ENCODE measurements around the gene BEGAIN. TPM values are rescaled to one million over a fixed set of nuclear protein-coding genes. Genes with fewer than 3 reads are reported as not detected.

Gene BEGAIN
- total and polyA plus RNA-seq, 2 donors (not counting 3 experiments of a cell fraction or from before 2014, with no cell fraction given), result 0.49 TPM; not detected in 1

- Histone ChIP-seq H3K9ac (replicated peaks; ENCODE audit: extremely low read depth, insufficient read depth, low read length) (no peak overlapping the region), H3K9me1 (replicated peaks; ENCODE audit: control insufficient read depth, extremely low read depth, insufficient read depth, low read length) (no peaks in the 10 kb centered on the region), H3K9me3 (replicated peaks; ENCODE audit: control insufficient read depth, insufficient read depth, low read length) (no peaks in the 10 kb centered on the region), H3K4me1 (ENCODE audit: control insufficient read depth, extremely low read depth, insufficient read depth, low read length) (peaks cover 2% of the 10 kb centered on the region), H3K4me3 (replicated peaks in 1 of 3; ENCODE audit: insufficient read depth in 1 of 3, low read depth in 1 of 3, low read length in 3 of 3) (no peak overlapping the region), H3K79me2 (ENCODE audit: control insufficient read depth, insufficient read depth, low read length) (no peaks in the 10 kb centered on the region), H3K4me2 (ENCODE audit: insufficient read depth, low read length) (no peak overlapping the region), H4K20me1 (replicated peaks; ENCODE audit: control insufficient read depth, extremely low read depth, insufficient read depth, low read length) (no peaks in the 10 kb centered on the region), H3K27me3 (ENCODE audit: control insufficient read depth in 2 of 2, insufficient read depth in 2 of 2, low read length in 2 of 2) (peaks cover 24 to 30% of the 10 kb centered on the region in 2 experiments), H2AFZ (ENCODE audit: low read depth, low read length) (no peak overlapping the region), H3K36me3 (ENCODE audit: control insufficient read depth in 2 of 2, extremely low read depth in 1 of 2, insufficient read depth in 2 of 2, low read length in 2 of 2) (no peaks in the 10 kb centered on the region), H3K27ac (ENCODE audit: insufficient read depth, low read depth, low read length) (no peak overlapping the region)
- dilution Hi-C loops (cut with MboI; ENCODE audit: extremely low pct_ligation_motif_present, low sequenced_read_pairs) (no loop called here), intact Hi-C loops (cut with micrococcal nuclease) (no loop called here)
- POLR2A ChIA-PET, result no interaction called here
- DNase-seq (ENCODE audit: low read depth, low spot score) (no peak), FAIRE-seq (no peak)
- BruUV-seq (replicated peaks), result no TSS peak
- CTCF ChIA-PET, result interaction anchor here (1.0 kb wide), 1 partner anchor 74 kb away, joined by 3 read pairs; no protein-coding TSS in a partner anchor
- TF ChIP-seq JUN (IDR thresholded peaks at IDR 0.05; ENCODE audit: borderline replicate concordance, insufficient read depth, insufficient read length, low read depth) (no peak), GATA2 (IDR thresholded peaks at IDR 0.05; ENCODE audit: insufficient read depth, insufficient read length, low read depth, low read length) (no peak), FOS (IDR thresholded peaks at IDR 0.05; ENCODE audit: borderline replicate concordance, insufficient read depth, low read length) (no peak), MAX (IDR thresholded peaks at IDR 0.05; ENCODE audit: insufficient read depth, insufficient read length) (no peak), MYC (IDR thresholded peaks at IDR 0.05; ENCODE audit: low read depth, low read length) (no peak), EZH2 (IDR thresholded peaks at IDR 0.05; ENCODE audit: borderline replicate concordance, low read depth, low read length, severe bottlenecking) (no peak), POLR2A (IDR thresholded peaks at IDR 0.05; ENCODE audit: low read depth, low read length) (no peak), CTCF (IDR thresholded peaks at IDR 0.05; ENCODE audit: extremely low read depth in 1 of 2, insufficient read depth in 1 of 2, low read depth in 1 of 2, low read length in 2 of 2) (no peak), POLR2AphosphoS5 (IDR thresholded peaks at IDR 0.05; ENCODE audit: insufficient read depth, low read depth, low read length) (no peak)
Observed at GRCh38 chr14:100571837-100572236, 15.4 kb downstream of the BEGAIN start.
